RPMI8226 (cell line): ENCODE results near the gene CDC42BPA.
"Not testable (repeated sequence)": the region's sequence is repeated elsewhere in the genome, so short reads cannot be mapped to it uniquely, and the experiment has no call there.

ENCODE experiments used
- DNase-seq: peaks from one replicate; pipeline ENCODE4 v3.0.0-alpha.2; 2015

The CDC42BPA gene

DNA sequence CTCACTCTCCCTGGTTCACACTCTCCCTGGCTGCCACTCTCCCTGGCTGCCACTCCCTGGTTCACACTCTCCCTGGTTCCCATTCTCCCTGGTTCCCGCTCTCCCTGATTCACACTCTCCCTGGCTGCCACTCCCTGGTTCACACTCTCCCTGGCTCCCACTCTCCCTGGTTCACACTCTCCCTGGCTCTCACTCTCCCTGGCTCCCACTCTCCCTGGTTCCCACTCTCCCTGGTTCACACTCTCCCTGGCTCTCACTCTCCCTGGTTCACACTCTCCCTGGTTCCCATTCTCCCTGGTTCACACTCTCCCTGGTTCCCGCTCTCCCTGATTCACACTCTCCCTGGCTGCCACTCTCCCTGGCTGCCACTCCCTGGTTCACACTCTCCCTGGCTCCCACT lies 362.4 kb downstream of the CDC42BPA start:
- not testable (repeated sequence) for DNase-seq

DNA sequence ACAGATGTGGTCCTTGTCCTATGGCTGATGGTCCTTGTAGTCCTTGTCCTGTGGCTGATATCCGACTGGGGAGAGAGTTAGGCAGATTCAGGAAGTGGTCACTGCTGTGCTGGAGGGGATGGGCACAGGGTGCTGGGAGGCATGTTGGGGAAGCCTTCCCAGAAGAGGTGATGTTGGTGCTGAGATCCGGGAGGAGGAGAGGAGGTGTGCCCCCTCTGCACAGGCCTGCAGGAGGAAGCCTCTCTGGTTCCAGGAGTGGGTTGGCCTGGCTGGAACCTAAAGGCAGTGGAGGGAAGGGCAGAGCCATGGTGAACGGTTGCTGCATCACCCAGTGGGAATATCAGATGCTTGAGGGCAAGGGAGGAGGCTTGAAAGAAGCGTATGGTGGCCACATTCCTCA lies 363.5 kb downstream of the CDC42BPA start:
- no peak for DNase-seq

DNA sequence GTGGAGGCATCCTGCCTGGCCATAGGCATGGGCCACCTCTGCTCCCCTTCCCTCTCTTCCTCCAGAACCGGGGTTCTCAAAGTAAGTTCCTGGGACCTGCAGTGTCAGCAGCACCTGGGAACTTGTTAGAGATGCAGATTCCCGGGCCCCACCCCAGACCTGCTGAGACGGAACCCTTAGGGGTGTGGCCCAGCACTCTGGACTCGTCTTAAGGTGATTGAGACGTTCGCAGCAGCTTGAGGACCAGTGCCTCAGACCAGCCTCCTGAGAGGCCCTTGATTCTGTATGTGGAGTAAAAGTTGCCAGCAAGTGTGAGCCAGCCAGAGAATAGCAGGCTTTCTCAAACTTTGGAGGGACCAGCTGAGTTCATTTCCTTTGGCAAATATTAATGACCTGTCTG lies 364.0 kb downstream of the CDC42BPA start:
- no peak for DNase-seq

DNA sequence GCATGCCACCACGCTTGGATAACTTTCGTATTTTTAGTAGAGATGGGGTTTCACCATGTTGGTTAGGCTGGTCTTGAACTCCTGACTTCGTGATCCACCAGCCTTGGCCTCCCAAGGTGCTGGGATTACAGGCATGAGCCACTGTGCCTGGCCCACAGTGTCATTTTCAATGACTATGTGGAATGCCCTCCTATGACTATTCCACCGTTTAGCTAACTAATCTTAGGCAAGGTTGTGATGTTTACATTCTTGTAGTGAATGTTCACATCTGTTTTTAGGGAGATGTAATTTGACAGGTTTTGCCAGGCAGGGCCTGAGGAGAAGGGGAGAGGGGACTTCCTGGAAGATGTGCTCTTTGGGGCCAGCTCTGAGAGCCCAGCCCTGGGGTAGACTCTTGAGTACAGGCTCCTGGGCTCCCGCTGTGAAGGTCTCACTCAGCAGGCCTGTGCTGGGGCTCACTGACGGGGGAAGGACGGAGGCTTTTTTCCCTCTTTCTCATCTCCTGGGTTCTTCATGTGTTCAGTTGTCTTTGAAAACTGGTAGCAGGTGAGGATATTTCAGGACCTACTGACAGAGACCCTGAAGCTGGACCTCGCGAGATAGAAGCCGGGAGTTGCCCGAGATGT lies 365.0 kb downstream of the CDC42BPA start:
- no peak for DNase-seq

DNA sequence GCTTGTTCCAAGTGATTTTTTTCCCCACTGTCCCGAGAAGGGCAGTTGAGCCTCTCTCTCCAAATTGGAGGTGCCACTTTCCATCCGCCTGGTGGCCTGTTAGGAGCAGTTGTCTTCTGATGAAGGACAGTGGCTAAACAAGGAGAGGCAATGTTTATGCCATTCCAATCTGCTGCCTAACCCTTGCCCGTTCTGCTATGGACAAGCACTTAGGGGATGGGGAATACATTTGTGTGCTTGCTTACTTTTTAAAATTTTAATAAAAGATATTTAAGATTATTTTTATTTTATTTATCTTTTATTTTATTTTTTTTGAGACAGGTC lies 366.2 kb downstream of the CDC42BPA start:
- no peak for DNase-seq

DNA sequence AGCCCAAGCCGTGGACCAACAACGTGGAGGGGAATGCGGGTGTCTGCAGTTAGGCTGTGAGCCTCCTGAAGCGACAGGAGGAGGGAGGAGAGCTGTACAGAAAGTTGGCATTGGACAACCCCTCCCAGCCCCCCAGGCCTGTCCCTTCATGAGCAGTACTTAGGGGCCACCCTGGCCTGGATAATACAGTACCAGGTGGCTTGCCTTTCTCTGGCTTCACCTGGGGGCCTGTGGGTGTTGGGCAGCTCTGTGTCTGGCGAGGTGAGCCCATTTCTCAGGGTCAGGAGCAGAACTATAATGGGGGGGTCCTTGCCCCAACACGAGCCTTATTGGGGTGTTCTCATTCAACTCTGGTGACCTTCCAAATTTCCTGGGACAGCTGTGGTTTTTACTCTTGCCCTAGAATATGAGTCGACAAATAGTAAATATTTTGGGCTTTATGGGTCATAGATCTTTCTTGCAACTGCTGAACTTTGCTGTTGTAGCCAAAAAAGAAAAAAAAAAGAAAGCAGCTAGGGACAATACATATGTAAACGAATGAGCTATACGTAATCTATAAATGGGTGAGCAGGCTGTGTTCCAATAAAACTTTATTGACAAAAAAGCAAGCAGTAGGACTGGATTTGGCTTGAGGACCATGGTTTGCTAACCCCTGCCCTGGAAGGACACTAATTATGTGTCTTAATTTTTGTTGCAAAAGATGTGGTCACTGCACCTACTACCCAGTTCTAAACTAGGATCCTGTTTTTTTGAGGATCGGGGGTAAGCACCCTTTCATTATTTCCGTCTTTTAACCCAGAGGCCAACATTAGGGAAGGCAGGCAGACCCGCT lies 366.8 kb downstream of the CDC42BPA start:
- no peak for DNase-seq

DNA sequence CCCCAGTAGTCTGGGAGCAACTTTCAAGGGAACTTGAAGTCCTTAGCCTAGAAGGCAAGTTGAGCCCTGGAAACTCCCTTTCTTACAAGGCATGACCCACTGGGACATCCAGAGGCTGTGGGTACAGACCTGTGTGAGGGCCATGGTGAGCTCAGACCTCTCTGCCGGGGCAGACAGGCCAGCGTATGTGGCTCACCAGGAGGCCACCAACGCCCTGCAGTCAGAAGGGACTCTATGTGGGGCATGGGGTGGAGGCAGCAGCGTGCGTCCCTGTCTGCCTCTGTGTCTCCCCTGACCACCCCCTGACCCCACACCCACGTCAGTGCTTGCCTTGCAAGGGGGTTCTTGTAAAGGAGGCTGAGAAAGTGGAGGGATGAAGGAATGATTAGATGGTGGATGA lies 367.4 kb downstream of the CDC42BPA start:
- no peak for DNase-seq

DNA sequence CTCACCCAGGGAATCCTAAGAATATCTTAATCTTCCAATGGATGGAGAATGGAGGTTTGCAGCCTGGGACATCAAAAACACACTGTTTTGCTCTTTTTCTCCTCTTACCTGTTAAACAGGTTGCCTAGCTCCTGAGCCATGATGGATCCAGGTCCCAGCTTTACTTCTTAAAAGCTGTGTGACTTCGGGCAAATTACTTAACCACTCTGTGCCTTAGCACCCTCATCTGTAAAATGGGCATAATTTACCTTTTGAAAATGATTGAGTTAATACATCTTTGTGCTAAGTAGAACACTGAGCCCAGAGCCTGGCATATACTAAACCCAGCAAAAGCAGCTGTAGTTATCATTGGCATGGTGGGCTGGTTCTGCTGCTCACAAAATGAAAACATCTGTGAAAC lies 368.0 kb downstream of the CDC42BPA start:
- DNase-seq: no peak

DNA sequence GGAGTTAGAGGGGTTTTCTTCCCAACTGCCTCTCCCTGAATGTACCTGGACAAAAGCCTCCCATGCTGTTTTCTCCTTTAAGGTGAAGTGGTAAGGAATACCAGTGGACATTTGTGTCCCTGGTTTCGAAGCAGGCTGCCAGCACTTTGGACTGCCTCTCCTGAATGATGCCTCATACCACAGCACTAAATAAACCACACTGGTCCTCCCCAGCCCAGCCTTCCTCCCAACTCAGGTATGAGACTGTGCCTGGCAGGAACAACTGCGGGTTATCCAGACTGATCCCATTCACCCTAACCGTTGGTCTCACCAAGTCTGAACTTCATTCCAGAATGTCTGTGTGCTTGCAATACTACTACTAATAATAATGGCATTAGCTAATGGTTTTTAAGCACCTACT lies 368.9 kb downstream of the CDC42BPA start:
- no peak for DNase-seq

DNA sequence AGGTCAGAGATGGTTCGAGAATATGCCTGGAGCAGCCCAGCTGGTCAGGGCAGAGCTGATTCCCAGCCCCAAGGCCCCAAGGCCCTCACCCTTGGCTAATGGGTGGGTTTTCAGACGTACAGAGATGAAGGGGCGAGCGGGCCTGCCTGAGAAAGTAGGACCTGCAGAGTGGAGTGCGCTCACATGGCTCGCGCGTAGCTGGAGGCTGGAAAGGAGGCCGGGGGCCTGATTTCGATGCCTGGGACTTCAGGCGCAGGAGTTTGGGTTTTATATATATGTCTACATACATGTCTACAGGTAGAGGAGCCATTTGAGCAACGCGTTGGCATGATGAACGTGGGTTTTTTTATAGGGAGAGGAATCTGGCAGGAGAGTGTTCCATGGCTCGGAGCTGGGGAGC lies 369.3 kb downstream of the CDC42BPA start:
- DNase-seq: no peak

DNA sequence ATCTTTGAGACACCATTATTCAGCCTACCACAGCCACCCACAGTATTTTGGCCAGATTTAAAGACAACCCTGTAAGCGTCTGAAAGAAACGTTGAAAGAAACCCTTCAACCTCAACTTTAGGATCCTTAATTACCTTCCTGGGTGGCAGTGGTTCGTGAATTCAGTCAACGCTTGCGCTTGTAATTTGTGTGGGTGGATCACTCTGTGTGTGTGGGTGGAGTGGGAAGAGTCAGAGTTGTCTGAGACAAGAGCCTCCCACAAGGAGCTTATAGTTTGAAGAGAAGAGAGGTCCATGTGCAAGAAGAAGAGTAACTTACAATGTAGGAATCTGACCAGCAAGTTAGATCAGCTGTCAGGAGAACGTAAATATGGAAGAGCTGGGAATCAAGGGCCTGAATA lies 369.8 kb downstream of the CDC42BPA start:
- DNase-seq: no peak

DNA sequence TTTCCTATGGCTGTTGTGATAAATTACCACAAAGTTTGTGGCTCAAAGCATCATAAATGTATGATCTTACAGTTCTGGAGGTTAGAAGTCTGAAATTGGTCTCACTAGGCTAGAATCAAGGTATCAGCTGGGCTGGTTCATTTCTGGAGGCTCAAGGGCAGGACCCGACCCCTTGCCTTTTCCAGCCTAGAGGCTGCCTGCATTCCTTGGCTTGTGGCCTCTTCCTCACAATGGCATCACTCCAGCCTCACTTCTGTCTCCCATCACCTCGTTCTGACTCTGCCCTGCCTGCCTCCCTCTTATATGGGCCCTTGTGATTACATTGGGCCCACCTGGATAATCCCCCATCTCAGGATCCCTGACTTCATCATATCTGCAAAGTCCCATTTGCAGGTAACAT lies 370.2 kb downstream of the CDC42BPA start:
- no peak for DNase-seq

DNA sequence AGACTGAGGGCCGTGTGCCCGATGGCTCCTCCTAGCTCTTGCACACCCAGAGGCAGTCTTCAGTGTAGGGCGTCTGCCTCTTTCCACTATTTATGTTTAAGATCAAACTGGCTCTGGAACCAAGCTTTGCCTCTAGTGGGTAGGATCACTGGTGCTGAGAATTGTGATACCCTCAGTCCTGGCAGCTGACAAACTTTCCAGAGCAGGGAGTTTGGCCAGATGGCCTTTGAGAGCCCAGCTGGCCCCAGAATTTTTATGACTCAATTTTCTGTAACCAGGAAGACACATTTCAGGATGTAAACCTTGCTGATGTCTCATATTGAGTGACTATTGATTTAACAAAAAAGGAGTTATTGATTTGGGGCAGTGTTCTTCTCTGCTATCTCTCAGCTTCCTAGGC lies 371.5 kb downstream of the CDC42BPA start:
- DNase-seq: no peak

DNA sequence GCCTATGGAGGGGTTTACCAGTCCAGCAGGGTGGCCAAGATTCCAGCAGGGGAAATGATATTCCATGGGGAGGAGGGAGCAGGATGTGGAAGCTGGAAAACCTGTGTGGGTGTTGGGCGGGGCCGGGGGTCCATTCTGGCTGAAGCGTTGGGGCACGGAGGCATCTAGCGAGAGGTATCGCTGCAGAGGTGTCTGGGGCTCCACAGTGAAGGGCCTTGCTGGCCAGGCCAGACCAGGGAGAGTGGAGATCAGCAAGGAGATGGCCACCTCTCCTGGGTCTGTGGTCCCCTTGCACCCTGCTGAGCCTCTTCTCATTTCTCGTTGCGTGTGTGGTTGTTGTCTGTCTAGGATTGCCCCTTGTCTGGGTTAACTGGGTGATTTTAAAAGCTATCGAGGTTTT lies 372.0 kb downstream of the CDC42BPA start:
- no peak for DNase-seq

DNA sequence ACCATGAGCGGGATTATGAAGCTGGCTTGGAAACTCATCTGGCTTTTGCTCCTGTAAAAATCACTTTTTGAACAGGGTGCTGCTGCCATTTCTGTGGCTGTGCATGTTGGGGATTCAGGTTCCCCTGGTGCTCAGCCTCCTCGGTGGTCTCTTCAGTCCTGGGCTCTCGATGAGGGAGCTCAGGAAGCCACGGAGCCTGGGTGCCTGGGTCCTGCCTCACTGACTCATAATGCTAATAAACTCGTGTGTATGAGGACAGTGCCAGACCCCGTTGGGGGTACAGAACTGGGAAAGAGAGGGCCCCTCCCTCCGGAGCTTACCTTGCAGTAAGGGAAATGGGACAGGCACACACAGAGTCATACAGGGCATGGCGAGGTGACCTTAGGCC lies 372.4 kb downstream of the CDC42BPA start:
- DNase-seq: no peak

DNA sequence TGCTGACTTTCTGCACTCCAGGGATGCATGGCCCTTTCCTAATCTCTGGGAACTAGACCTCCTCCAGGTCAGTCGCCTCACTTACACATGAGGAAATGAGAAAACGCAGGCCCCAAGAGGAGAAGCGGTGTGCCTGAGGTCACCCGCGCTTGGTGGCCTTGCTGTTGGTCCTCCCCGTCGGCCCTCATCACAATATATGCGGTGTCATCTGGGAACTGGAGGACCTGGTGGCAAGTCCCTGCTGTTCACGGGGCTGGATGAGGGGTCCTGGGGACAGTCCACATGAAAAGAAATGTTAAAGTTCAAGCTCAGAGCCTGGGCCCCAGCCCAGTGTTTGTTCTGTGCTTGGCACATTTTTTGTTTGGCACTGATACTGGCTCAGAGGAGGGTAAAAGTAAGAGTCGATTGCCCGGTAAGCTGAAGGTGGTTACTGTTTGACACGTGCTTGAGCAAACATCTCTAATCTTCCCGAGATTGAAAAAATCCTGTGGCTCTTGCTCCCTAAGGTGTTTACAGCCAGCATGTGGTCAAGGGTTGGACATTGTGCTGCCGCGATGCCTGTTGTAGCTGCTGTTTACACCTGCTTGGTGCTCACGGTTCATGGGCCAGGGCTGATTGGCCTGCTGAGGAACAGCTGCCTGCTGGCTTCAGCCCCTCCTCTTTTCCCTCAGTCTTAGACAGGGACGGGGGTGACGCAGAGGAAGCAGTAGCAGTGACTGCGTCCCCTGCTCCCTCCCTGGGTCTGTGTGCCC lies 373.0 kb downstream of the CDC42BPA start:
- DNase-seq: no peak

DNA sequence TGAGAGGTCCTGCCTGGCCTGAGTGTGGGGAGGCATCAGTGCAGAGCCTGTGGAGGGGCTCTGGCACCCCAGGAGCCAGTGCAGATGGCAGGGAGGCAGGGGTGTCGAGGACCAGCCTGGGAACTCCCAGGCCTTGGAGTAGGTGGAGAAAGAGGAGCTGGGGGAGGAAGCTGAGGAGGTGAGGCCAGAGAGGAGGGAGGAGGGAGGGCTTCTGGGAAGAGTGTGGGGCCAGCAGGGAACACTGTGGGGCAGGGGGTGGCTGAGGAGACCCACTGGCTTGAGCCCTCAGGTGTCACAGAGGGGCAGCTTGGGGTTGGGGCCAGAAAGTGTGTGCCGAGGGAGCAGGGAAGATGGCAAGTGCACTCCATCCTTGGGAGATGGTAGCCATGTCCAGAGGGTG lies 374.4 kb downstream of the CDC42BPA start:
- DNase-seq: no peak

DNA sequence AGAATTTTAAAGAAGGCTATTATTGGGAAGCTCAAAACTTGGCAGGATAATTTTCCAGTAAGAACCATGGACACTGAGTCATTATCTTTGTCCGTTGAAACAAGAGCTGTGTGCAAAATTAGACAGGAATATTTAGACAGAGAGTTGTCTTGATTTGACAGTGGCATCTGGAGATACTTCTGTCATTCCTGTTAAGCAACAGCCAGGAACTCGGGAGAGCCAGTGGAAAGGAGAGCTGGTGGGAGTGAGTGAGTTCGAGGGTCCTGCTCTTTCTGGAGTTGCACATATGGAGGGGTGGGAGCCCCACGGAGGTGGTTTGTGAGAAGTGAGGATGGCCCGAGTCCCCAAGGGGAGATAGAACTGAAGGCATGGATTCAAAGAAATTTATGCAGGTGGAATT lies 375.1 kb downstream of the CDC42BPA start:
- DNase-seq: no peak

DNA sequence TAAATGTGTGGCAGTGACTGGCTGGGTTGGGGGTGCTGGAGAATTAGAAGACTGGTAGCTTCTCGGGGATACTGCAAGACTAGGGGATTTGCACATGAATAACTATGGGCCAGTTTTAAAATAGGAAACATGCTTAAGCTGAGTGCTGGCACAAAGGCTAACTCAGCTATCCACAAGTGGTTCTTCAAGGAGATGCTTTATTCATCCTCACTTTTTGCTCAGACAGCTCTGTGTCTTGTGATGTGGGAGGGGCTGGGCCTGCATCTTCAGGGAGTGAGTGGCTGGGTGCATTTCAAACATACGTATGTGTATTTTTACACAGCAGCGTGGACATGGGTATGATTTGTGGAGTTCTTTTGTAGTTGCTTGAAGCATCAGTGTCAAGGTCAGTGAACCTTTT lies 375.9 kb downstream of the CDC42BPA start:
- no peak for DNase-seq

DNA sequence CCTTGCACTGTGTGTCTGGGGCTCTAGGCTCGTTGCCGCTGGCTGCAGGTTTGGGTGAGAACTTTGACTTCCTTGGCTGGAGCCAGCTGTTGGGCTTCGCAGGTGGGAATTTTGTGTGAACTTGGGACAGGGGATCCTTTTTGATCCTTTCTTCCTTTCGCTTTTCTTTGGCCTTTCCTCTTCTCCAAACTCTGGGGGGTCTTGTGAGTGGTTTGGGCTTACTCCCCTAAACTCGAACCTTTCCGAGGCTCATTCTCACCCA lies 377.6 kb downstream of the CDC42BPA start:
- DNase-seq: no peak

DNA sequence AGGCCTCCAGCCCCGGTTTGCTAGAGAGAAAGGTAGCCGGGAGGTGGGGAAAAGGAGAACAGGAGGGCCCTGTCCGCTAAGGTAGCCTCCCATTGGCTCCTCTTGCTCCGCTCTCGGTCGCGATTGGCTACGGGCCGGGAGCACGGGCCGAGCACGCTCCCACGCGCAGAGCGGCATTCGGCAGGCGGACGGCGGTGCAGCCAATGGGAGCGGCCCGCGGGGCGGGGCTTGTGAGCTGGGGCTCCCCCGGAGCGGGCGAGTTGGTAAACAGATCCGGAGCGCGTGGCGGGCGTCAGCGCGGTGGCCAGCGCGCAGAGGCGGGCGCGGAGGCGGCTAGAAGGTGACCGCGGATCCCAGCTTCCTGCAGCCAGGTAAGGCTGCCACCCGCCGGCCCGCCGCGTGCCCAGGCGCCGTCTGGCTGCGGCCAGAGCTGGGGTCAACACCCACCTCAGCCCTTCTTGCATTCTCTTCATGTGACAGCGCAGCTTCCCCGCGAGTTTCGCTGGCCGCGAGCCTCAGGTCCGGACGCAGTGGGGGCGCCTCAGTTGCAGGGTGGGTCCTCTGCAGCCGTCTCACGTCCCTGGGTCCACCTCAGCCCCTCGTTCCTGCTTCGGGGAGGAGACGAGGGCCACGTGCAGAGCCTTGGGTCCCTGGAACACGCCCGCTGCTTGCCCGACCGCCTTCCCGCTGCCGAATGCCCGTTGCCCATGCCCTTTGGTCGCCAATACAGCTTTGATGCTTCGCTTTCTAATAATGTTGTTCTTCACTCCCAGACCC lies 378.1 kb downstream of the CDC42BPA start, which contains the start of gene COQ8A:
Gene COQ8A, plus strand, starts transcription at position 266 of the 777 bp plus-strand sequence. CDS start 21,092 bp downstream, outside the sequence.
- peak; percentile 100 for DNase-seq
